MM.1S (cell line): Measurements from ENCODE around the gene PDXK.

ENCODE experiments used
- EZH2phosphoT487 ChIP-seq: fragments of 300-600 bp; sonication (generic); IDR thresholded peaks from 2 replicates; pipeline ENCODE4 v1.6.1; 2018; ENCODE audit warnings: antibody characterized with exemption, low read length
- TF ChIP-seq, protein P1 (sequence below): fragments of 300-600 bp; sonication (generic); IDR thresholded peaks from 2 replicates; pipeline ENCODE4 v1.5.1; 2016; ENCODE audit warnings: antibody characterized with exemption, low read length, mixed read lengths

- TF ChIP-seq, protein P1, sequence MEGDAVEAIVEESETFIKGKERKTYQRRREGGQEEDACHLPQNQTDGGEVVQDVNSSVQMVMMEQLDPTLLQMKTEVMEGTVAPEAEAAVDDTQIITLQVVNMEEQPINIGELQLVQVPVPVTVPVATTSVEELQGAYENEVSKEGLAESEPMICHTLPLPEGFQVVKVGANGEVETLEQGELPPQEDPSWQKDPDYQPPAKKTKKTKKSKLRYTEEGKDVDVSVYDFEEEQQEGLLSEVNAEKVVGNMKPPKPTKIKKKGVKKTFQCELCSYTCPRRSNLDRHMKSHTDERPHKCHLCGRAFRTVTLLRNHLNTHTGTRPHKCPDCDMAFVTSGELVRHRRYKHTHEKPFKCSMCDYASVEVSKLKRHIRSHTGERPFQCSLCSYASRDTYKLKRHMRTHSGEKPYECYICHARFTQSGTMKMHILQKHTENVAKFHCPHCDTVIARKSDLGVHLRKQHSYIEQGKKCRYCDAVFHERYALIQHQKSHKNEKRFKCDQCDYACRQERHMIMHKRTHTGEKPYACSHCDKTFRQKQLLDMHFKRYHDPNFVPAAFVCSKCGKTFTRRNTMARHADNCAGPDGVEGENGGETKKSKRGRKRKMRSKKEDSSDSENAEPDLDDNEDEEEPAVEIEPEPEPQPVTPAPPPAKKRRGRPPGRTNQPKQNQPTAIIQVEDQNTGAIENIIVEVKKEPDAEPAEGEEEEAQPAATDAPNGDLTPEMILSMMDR: no peak
- TF ChIP-seq EZH2phosphoT487: no peak
Observed at GRCh38 chr21:43797925-43798715, 79.2 kb downstream of the PDXK start.
